KMS-11 (cell line): ENCODE results near the gene MRNIP.

ENCODE experiments used
- H2AFZ ChIP-seq: fragments of 200-600 bp; sonication (generic); 2 replicates; pipeline ENCODE4 v1.6.1; 2016; ENCODE audit warnings: antibody characterized with exemption, mixed run types, low read depth
- H3K27ac ChIP-seq: fragments of 200-600 bp; sonication (generic); 2 replicates; pipeline ENCODE4 v1.6.1; 2016; ENCODE audit warnings: mild to moderate bottlenecking, mixed run types
- H3K27me3 ChIP-seq: fragments of 200-600 bp; sonication (generic); 2 replicates; pipeline ENCODE4 v1.6.1; 2017; ENCODE audit warnings: mild to moderate bottlenecking, low read depth, mixed run types, moderate library complexity; ENCODE audit not compliant: insufficient read depth
- H3K36me3 ChIP-seq: fragments of 200-600 bp; sonication (generic); 2 replicates; pipeline ENCODE4 v1.6.1; 2017; ENCODE audit warnings: mild to moderate bottlenecking, mixed run types; ENCODE audit not compliant: insufficient read depth
- H3K4me1 ChIP-seq: fragments of 200-600 bp; sonication (generic); 2 replicates; pipeline ENCODE4 v1.6.1; 2016; ENCODE audit warnings: mild to moderate bottlenecking, low read depth, mixed run types; ENCODE audit not compliant: poor library complexity, severe bottlenecking
- H3K4me2 ChIP-seq: fragments of 200-600 bp; sonication (generic); 2 replicates; pipeline ENCODE4 v1.7.0; 2016; ENCODE audit warnings: mild to moderate bottlenecking, mixed run types
- H3K4me3 ChIP-seq: fragments of 200-600 bp; sonication (generic); IDR thresholded peaks from 2 replicates; pipeline ENCODE4 v1.6.1; 2017; ENCODE audit warnings: low read depth, low read length, mixed read lengths; ENCODE audit not compliant: insufficient read depth
- H3K79me2 ChIP-seq: fragments of 200-600 bp; sonication (generic); 2 replicates; pipeline ENCODE4 v1.6.1; 2016; ENCODE audit warnings: low read depth, mixed run types; ENCODE audit not compliant: insufficient read depth
- H3K9ac ChIP-seq: fragments of 200-600 bp; sonication (generic); 2 replicates; pipeline ENCODE4 v1.6.1; 2016; ENCODE audit warnings: mild to moderate bottlenecking, mixed run types
- H4K20me1 ChIP-seq: fragments of 200-600 bp; sonication (generic); 2 replicates; pipeline ENCODE4 v1.6.1; 2016; ENCODE audit warnings: mild to moderate bottlenecking, mixed run types; ENCODE audit not compliant: insufficient read depth
- TF ChIP-seq, protein P1 (sequence below): fragments of 200-600 bp; sonication (generic); conservative IDR thresholded peaks from 2 replicates; pipeline ENCODE4 v1.6.1; 2017; ENCODE audit warnings: low read depth, mild to moderate bottlenecking, antibody characterized with exemption, low read length, moderate library complexity, mixed read lengths

The MRNIP gene

DNA sequence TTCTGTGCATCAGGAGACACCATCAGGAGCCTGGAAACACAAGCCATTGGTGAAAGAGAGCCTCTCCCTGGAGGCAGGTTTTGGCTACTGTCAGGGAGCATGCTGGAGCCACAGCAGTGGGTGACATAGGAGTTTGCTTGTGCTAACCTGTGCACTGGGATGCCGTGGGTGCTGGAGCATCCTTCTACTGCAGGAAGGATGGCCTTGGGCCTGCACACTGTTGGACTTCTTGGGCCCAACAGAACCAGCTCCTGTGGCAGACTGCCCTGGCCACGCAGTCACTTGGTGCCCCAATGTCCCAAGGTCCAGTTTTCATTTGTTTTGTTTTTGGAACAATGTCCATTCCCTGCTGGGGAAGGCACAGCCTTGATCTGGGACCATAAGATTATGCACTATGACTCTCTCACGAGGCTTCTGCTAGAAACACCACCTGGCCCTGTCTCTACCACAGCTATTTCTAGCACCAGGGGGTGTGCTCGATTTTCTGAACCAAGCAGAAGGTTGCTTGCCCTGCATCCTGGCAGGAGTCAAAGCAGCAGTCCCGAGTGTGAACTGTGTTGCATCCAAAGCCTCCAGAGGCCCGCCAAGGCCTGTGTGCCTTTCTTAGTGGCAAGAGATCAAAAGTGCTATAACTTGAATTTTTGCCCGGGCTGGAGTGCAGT is 70.3 kb downstream of the MRNIP start:
- TF ChIP-seq, protein P1, sequence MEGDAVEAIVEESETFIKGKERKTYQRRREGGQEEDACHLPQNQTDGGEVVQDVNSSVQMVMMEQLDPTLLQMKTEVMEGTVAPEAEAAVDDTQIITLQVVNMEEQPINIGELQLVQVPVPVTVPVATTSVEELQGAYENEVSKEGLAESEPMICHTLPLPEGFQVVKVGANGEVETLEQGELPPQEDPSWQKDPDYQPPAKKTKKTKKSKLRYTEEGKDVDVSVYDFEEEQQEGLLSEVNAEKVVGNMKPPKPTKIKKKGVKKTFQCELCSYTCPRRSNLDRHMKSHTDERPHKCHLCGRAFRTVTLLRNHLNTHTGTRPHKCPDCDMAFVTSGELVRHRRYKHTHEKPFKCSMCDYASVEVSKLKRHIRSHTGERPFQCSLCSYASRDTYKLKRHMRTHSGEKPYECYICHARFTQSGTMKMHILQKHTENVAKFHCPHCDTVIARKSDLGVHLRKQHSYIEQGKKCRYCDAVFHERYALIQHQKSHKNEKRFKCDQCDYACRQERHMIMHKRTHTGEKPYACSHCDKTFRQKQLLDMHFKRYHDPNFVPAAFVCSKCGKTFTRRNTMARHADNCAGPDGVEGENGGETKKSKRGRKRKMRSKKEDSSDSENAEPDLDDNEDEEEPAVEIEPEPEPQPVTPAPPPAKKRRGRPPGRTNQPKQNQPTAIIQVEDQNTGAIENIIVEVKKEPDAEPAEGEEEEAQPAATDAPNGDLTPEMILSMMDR: no peak
- Histone ChIP-seq H3K4me2 (no peak overlapping the region), H3K9ac (no peak overlapping the region), H4K20me1 (no peaks in the 10 kb centered on the region), H3K36me3 (no peaks in the 10 kb centered on the region), H3K27ac (no peak overlapping the region), H3K4me1 (no peaks in the 10 kb centered on the region), H2AFZ (no peak overlapping the region), H3K27me3 (no peaks in the 10 kb centered on the region), H3K4me3 (no peak overlapping the region), H3K79me2 (no peaks in the 10 kb centered on the region)
